WTC11 (cell line): Measurements from ENCODE around the gene TCF7L2.

Experiments
- ETV6 ChIP-seq: sonication (generic); formaldehyde crosslinking; IDR thresholded peaks from 2 replicates; pipeline ENCODE4 v1.8.1; 2022; ENCODE audit warnings: mild to moderate bottlenecking, missing genetic modification reagents
- FOXJ3 ChIP-seq: sonication (generic); formaldehyde crosslinking; IDR thresholded peaks from 2 replicates; pipeline ENCODE4 v1.9.0; 2021; ENCODE audit warnings: missing genetic modification reagents, mild to moderate bottlenecking, borderline replicate concordance
- FOXK1 ChIP-seq: sonication (generic); formaldehyde crosslinking; IDR thresholded peaks from 2 replicates; pipeline ENCODE4 v1.8.0; 2022; ENCODE audit warnings: mild to moderate bottlenecking, moderate library complexity, missing genetic modification reagents
- NFYB ChIP-seq: sonication (generic); formaldehyde crosslinking; conservative IDR thresholded peaks from 2 replicates; pipeline ENCODE4 v1.8.0; 2022; ENCODE audit warnings: low read depth, missing genetic modification reagents
- NR2C2 ChIP-seq: sonication (generic); formaldehyde crosslinking; IDR thresholded peaks from 2 replicates; pipeline ENCODE4 v1.8.0; 2022; ENCODE audit warnings: mild to moderate bottlenecking, missing genetic modification reagents
- SP1 ChIP-seq: sonication (generic); formaldehyde crosslinking; conservative IDR thresholded peaks from 2 replicates; pipeline ENCODE4 v1.8.1; 2022; ENCODE audit warnings: missing genetic modification reagents
- TEAD4 ChIP-seq: sonication (generic); formaldehyde crosslinking; IDR thresholded peaks from 2 replicates; pipeline ENCODE4 v1.8.0; 2022; ENCODE audit warnings: mild to moderate bottlenecking, missing genetic modification reagents
- ZNF263 ChIP-seq: sonication (generic); formaldehyde crosslinking; IDR thresholded peaks from 2 replicates; pipeline ENCODE4 v1.8.1; 2022; ENCODE audit warnings: low read depth, mild to moderate bottlenecking, moderate library complexity, missing genetic modification reagents
- TF ChIP-seq, protein P1 (sequence below): fragments of 200-600 bp; IDR thresholded peaks from 2 replicates; pipeline ENCODE4 v1.8.0; 2022; ENCODE audit warnings: antibody characterized with exemption
- TF ChIP-seq, protein P2 (sequence below): sonication (generic); formaldehyde crosslinking; IDR thresholded peaks from 2 replicates; pipeline ENCODE4 v1.8.1; 2022; ENCODE audit warnings: mild to moderate bottlenecking, moderate library complexity, missing genetic modification reagents
- TF ChIP-seq, protein P3 (sequence below): sonication (generic); formaldehyde crosslinking; IDR thresholded peaks from 2 replicates; pipeline ENCODE4 v1.8.1; 2023; ENCODE audit warnings: mild to moderate bottlenecking, missing genetic modification reagents, moderate library complexity

DNA sequence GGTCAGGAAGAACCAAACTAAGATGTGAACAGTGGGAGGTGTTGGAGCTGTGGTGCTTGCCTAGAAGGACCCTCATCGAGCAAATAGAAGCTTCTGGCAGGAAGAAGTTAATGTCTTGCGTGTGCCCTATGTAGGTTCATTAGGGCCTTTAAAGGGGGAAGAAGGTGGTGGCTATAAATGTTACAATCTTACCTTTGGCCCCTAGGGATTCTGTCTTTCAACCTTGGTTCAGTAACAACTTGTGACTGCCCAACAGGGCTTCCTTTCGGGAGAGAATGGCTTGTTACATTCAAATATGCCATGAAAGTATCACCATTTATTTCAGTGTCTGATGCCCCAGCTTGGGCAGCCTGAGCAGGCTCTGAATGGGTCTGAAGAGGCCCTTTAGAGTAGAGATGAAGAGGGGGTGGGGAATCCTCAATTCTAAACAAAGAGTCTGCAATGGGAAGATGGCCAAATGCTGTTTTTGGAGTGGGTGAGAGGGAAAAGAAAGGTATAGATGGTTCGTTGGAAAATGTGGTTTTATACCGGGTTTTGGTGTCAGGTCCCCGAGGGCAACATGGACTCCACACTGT lies 108.0 kb downstream of the TCF7L2 start:
- no peak for TF ChIP-seq NR2C2 (CRISPR knock-in tag)
- TF ChIP-seq, protein P1, sequence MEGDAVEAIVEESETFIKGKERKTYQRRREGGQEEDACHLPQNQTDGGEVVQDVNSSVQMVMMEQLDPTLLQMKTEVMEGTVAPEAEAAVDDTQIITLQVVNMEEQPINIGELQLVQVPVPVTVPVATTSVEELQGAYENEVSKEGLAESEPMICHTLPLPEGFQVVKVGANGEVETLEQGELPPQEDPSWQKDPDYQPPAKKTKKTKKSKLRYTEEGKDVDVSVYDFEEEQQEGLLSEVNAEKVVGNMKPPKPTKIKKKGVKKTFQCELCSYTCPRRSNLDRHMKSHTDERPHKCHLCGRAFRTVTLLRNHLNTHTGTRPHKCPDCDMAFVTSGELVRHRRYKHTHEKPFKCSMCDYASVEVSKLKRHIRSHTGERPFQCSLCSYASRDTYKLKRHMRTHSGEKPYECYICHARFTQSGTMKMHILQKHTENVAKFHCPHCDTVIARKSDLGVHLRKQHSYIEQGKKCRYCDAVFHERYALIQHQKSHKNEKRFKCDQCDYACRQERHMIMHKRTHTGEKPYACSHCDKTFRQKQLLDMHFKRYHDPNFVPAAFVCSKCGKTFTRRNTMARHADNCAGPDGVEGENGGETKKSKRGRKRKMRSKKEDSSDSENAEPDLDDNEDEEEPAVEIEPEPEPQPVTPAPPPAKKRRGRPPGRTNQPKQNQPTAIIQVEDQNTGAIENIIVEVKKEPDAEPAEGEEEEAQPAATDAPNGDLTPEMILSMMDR = no peak
- no peak for TF ChIP-seq ETV6 (CRISPR knock-in tag)
- no peak for TF ChIP-seq SP1 (CRISPR knock-in tag)
- TF ChIP-seq FOXK1 = no peak
- TF ChIP-seq FOXJ3 (CRISPR knock-in tag) = no peak
- TF ChIP-seq, protein P2, sequence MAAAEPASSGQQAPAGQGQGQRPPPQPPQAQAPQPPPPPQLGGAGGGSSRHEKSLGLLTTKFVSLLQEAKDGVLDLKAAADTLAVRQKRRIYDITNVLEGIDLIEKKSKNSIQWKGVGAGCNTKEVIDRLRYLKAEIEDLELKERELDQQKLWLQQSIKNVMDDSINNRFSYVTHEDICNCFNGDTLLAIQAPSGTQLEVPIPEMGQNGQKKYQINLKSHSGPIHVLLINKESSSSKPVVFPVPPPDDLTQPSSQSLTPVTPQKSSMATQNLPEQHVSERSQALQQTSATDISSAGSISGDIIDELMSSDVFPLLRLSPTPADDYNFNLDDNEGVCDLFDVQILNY (CRISPR knock-in tag) = no peak
- TF ChIP-seq NFYB (CRISPR knock-in tag) = no peak
- no peak for TF ChIP-seq ZNF263 (CRISPR knock-in tag)
- TF ChIP-seq, protein P3, sequence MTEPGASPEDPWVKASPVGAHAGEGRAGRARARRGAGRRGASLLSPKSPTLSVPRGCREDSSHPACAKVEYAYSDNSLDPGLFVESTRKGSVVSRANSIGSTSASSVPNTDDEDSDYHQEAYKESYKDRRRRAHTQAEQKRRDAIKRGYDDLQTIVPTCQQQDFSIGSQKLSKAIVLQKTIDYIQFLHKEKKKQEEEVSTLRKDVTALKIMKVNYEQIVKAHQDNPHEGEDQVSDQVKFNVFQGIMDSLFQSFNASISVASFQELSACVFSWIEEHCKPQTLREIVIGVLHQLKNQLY = no peak
- TF ChIP-seq TEAD4 (CRISPR knock-in tag) = no peak
